CD4-positive, alpha-beta T cell treated with Interleukin-6 at 100 ng/mL for 8 hours (primary cell): ENCODE data around the gene P2RY11.

Experiments used
- DNase-seq: peaks from one replicate; pipeline ENCODE4 v3.0.0-alpha.2; 2020; ENCODE audit warnings: mixed read lengths, low spot score

Gene P2RY11

GRCh38 chr19:10093295-10094186 lies 18.0 kb upstream of the P2RY11 start:
- no peak for DNase-seq

GRCh38 chr19:10095622-10095947 lies 15.9 kb upstream of the P2RY11 start:
- no peak for DNase-seq

GRCh38 chr19:10095948-10096614 lies 15.4 kb upstream of the P2RY11 start:
- DNase-seq = peak; percentile 90

- DNase-seq = no peak
Measured at GRCh38 chr19:10096615-10096963, 14.9 kb upstream of the P2RY11 start.

- no peak for DNase-seq
Measured at GRCh38 chr19:10100163-10100785, 11.2 kb upstream of the P2RY11 start.

- no peak for DNase-seq
Measured at GRCh38 chr19:10102787-10103236, 8.7 kb upstream of the P2RY11 start.

- no peak for DNase-seq
Measured at GRCh38 chr19:10104130-10104513, 7.4 kb upstream of the P2RY11 start.

GRCh38 chr19:10104665-10105508 lies 6.6 kb upstream of the P2RY11 start:
- DNase-seq = peak; percentile 90

GRCh38 chr19:10105509-10106099 lies 5.9 kb upstream of the P2RY11 start:
- DNase-seq = peak; percentile 22

GRCh38 chr19:10106100-10106936 lies 5.2 kb upstream of the P2RY11 start, which contains the start of gene PPAN:
Gene PPAN (plus strand): TSS chr19:10106362. CDS start chr19:10106395, 33 bp downstream.
- DNase-seq = peak; percentile 99

GRCh38 chr19:10107254-10107653 lies 4.2 kb upstream of the P2RY11 start:
- no peak for DNase-seq

- no peak for DNase-seq
Measured at GRCh38 chr19:10107817-10108367, 3.6 kb upstream of the P2RY11 start.

- no peak for DNase-seq
Measured at GRCh38 chr19:10109528-10109927, 2.0 kb upstream of the P2RY11 start.

- no peak for DNase-seq
Measured at GRCh38 chr19:10110076-10110971, 1.2 kb upstream of the P2RY11 start.

GRCh38 chr19:10110972-10111317 lies 548 bp upstream of the P2RY11 start:
- no peak for DNase-seq

- peak; percentile 17 for DNase-seq
Measured at GRCh38 chr19:10112037-10112761, 706 bp downstream of the P2RY11 start.

GRCh38 chr19:10112895-10113591 lies 1.6 kb downstream of the P2RY11 start:
- peak; percentile 58 for DNase-seq

GRCh38 chr19:10113592-10113963 lies 2.1 kb downstream of the P2RY11 start:
- DNase-seq = no peak
